PFSK-1 (cell line): ENCODE results near the gene SLCO2B1.

Experiments used
- FOXP2 ChIP-seq: optimal IDR thresholded peaks from 2 replicates; pipeline ENCODE3; 2011; ENCODE audit warnings: borderline replicate concordance, control low read depth, inconsistent platforms; ENCODE audit not compliant: insufficient read depth; ENCODE audit errors: extremely low read length, extremely low read depth
- SIN3A ChIP-seq: IDR thresholded peaks from 2 replicates; pipeline ENCODE4 v1.6.1; 2012; ENCODE audit warnings: mild to moderate bottlenecking, low read length, moderate library complexity, borderline replicate concordance; ENCODE audit not compliant: insufficient read depth
- TAF1 ChIP-seq: IDR thresholded peaks from 2 replicates; pipeline ENCODE4 v1.6.1; 2012; ENCODE audit warnings: low read length, control low read depth, borderline replicate concordance; ENCODE audit not compliant: insufficient read depth

DNA sequence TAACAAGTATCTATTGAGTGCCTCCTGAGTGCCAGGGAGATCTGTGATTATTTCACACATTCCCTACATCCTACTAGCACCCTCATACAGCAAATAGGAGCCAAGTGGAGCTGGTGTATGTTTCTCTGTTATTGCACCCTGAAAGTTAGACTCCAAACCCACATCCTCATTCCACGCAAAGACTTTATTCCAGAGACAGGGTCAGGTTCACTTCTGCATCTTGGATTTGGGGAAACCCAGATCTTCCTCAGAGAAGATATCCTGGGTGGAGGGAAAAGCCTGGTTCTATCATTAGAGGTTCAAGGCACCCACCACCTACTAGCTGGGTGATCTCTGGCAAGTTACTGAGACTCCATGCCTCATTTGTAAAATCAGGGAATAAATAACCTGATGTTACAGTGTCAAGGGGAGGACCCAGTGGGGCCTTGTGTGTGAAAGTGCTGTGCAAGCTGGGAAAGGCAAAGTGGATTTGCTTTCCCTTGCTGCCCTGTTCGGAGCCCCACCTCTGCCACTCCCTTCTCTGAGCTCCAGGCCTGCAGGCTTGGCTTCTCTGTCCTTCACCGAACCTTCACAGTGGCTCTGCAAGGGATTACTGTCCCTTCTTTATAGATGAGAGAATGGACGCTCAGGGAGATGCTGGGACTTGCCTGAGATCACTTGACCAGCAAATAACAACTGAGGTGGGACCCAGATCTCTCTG is 991 bp upstream of the SLCO2B1 start:
- no peak for TF ChIP-seq TAF1
- no peak for TF ChIP-seq FOXP2
- TF ChIP-seq SIN3A = no peak
